GM18907 (cell line): Measurements from ENCODE around the gene ATIC.

Experiments used
- ATAC-seq: cut with Tn5 transposase; IDR thresholded peaks from one replicate; pipeline ENCODE4 v1.9.1; 2021; ENCODE audit warnings: mild to moderate bottlenecking, moderate library complexity; ENCODE audit not compliant: unreplicated experiment

Gene ATIC

DNA sequence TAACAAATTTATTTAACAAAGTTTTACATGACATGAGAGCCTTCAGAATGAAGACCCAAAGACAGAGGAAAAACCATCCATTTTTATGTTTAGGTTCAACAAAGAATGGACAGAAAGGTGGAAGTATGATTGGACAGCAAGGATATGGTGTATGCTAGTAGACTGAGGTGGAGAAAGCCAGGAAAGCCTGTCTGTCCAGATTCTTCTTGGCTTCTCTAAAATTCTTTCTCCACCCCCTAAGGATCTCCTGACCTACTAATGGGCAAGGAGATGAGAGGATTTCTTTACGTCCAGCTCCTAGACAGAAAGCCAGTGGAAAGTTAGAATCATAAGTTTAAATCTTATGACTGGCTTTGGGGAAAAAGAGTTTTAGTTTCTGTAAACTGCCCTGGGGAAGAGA is 3.0 kb downstream of the ATIC start:
- ATAC-seq = no peak

DNA sequence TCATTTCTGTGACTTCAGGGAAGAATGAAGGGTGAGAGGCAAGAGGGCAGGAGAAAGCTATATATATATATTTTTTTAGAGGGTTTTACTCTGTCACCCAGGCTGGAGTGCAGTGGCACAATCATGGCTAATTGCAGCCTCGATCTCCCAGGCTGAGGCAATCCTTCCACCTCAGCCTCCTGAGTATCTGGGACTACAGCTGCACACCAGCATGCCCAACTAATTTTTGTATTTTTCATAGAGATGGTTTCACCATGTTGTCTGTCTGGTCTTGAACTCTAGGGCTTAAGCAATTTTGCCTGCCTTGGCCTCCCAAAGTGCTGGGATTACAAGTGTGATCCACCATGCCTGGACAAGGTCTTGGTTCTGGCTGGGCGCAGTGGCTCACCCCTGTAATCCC is 3.4 kb downstream of the ATIC start:
- no peak for ATAC-seq

DNA sequence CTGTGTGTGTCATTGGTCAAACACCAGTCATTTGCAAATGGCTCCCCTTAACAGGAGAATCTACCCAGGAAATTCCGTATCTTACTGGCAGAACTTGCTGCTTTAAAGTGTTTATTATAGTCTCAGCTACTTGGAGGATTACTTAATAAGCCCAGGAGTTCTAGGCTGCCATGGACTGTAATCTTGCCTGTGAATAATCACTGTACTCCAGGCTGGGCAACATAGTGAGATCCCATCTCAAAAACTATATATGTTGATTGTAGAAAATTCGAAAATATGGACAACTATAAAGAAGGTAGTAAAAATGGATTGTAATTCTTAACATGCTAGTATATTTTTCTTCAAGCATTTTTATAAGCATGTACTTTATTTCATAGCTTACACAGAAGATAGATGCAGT is 4.5 kb downstream of the ATIC start:
- no peak for ATAC-seq

DNA sequence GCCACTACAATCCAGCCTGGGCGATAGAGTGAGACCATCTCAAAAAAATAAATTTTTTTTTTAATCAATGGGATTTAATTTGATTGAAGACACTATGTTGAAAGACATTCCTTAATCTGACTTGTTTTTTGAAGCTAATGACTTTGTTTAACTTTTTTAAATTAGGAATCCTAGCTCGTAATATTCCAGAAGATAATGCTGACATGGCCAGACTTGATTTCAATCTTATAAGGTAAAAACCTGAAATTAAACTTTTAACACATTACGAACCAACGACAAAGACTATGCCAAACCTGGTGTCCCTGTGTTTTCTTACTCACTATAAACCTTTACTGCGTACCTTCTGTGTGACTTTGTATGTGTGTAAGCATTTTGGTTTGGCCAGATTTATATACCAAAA is 7.6 kb downstream of the ATIC start:
- no peak for ATAC-seq

- ATAC-seq = no peak
Observed at GRCh38 chr2:215320102-215320501, 8.2 kb downstream of the ATIC start.

- ATAC-seq = no peak
Observed at GRCh38 chr2:215320679-215321078, 8.8 kb downstream of the ATIC start.

DNA sequence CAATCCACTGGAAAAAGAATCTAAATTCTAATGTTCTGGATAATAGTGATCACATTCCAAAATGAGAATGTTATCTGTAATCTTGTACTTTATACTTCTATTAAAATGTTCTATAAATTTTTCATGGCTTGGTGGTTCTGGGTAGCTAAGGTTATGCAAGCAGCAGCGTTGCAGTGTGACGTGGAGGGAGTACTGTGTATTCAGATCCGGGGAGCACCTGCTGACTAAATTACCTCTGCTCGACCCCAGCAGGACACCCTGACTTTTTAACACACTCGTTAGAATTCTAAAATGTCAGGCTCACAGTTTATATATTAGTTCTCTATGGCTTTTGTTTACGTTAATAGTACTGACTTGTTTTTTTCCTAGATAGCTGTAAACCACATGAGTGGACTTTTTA is 13.0 kb downstream of the ATIC start:
- no peak for ATAC-seq

- no peak for ATAC-seq
Observed at GRCh38 chr2:215328066-215328465, 16.2 kb downstream of the ATIC start.

GRCh38 chr2:215332872-215333595 is 21.2 kb downstream of the ATIC start:
- peak; percentile 91 for ATAC-seq

DNA sequence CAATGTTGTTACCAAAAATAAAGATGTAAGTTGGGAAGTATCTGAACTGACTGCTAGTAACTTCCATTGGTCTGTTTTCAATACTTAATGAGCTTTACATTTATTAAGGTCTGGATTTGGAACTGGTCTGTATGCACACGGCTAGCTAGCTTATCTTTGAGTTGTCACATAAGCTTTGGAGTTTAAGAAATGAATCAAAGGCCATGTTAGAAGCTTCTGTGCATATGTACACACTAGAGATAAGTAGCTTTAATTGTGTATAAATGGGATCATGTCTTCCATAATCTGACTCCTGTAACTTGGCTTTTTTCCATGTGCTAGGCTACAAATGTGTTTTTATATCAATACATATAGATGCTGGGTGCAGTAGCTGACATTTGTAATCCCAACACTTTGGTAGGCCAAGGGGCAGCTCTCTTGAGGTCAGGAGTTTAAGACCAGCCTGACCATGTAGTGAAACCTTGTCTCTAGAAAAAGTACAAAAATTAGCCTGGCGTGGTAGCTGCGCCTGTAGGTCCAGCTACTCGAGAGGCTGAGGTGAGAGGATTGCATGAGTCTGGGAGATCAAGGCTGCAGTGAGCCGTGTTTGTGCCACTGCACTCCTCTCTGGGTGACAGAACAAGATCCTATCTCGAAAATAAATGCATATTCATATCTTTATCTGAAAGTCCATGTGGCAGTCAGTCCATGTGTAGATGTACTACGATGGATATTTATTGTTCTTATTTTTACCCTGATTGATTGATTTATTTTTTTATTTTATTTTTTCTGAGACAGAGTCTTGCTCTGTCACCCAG is 27.2 kb downstream of the ATIC start:
- ATAC-seq = no peak

GRCh38 chr2:215347878-215348277 is 36.0 kb downstream of the ATIC start:
- no peak for ATAC-seq

- no peak for ATAC-seq
Observed at GRCh38 chr2:215352602-215353001, 40.7 kb downstream of the ATIC start.

- ATAC-seq = no peak
Observed at GRCh38 chr2:215354771-215355695, 43.2 kb downstream of the ATIC start.

GRCh38 chr2:215355801-215356200 is 43.9 kb downstream of the ATIC start:
- no peak for ATAC-seq

- ATAC-seq = no peak
Observed at GRCh38 chr2:215356334-215356947, 44.6 kb downstream of the ATIC start.

DNA sequence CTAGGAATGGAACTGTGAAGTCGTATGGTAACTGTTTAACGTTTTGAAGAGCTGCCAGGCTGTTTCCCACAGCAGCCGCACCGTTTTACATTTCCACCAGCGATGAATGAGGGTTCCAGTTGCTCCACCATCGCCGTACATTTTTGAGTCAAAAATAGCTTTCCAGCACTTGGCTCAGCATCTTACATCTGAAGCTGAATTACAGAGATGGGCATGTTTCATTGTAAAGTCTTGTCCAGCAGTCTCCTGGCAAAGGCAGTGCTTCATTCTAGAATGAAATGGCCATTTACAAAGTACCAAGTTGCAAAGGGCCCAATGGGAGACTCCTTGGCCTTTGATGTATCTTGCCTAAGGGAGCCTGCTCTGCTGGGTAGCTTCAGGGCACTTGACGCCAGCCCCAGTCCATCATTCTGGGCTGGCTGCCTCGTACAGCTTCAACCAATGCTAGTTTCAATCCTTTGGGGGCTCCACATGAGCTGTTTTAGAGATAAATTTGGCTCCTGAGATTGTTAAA is 45.1 kb downstream of the ATIC start:
- no peak for ATAC-seq

- no peak for ATAC-seq
Observed at GRCh38 chr2:215357660-215358059, 45.8 kb downstream of the ATIC start.

- no peak for ATAC-seq
Observed at GRCh38 chr2:215358312-215358845, 46.5 kb downstream of the ATIC start.

GRCh38 chr2:215358891-215359575 is 47.2 kb downstream of the ATIC start:
- ATAC-seq = no peak

DNA sequence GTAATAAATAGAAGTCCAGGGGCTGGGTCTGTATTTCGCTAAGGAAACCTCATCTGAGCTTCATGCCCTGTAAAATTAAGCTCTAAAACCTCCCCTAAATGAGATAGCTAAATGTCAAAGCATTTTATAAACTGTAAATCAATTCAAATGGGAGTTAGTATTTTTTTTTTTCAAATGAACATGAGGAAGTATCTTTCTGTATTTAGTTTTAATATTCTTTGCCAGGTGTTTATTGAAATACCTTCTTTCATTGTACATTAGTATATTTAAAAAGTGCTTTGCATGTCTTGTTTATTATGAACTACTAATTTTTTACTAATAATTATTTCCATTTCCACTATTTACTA is 47.7 kb downstream of the ATIC start:
- ATAC-seq = no peak
